GM19193 (cell line): ENCODE data around the gene CSAD.

ENCODE experiments used
- POLR2A ChIP-seq: IDR thresholded peaks from 4 replicates; pipeline ENCODE4 v1.6.1; 2011; ENCODE audit not compliant: insufficient read depth, insufficient read length; ENCODE audit errors: extremely low read depth

Gene CSAD

DNA sequence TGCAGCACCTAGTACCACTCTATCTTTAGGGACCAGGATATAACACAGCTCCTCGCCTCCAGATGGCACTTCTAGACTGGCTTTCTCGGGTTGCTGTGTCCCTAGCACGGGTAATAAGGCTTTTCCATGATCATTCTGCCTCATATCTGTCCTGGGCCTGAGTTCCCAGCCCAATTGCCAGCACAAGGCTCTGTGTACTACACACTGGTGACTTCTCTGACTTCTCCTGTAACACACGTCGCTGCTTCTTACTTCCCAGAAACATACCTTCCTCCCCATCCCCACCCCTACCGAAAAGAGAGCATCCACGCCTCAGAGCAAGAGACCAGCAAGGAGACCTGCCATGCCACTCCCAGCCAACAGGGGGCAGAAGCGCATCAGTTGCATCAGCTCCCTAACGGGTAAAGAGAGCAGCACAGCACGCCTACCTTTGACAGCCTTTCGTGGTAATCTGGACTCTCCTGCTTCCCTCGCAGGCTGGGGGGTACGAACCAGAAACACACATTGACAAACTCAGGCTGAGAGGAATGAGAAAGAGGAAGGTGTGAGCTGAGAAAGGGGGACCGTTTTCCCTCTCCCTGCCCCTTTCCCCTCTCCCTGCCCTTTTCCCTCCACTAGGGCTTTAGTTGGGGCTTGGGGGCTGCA is 21.4 kb downstream of the CSAD start:
- TF ChIP-seq POLR2A = no peak

DNA sequence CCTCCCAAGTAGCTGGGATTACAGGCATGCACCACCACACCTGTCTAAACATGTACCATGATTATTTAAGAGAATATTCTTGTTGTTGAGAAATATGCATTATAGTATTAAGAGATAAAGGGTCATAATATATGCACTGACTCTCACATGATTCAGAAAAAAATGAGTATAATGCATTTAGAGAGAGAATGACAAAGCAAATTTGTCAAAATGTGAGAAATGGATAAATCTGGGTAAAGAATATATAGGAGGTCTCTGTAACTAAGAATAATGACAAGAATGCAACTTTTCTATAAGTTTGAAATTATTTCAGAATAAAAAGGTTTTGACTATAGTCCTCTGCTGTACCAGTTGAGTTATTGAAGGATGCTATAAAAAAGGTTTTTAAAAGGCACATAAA is 28.3 kb downstream of the CSAD start:
- no peak for TF ChIP-seq POLR2A

DNA sequence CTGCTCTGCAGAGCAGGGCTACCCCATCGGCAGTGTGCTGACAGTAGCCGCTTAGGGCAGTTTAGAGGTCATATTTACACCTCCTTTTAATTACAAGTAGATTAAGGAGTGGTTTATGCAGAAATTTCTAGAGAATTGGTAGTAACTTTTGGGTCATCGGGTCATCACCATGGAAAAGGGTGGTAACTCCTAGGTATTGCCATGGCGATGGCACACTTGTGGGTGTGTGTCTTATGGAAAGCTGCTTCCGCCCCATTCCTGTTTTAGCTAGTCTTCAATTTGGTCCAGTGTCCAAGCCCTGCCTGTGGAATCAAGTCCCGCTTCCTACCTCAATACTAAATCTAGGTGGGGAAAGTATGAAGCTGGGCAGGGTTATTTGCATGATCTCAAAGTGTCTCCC is 29.7 kb downstream of the CSAD start:
- no peak for TF ChIP-seq POLR2A

DNA sequence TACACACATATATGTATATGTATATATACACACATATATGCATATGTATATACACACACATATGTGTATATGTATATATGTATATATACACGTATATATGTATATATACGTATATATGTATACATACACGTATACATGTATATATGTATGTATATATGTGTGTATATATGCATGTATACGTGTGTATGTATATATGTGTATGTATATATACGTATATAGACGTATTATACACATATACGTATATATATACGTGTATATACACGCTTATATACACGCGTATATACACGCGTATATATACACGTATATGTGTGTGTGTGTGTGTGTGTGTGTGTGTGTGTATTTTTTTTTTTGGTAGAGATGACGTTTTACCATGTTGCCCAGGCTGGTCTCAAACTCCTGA is 33.1 kb downstream of the CSAD start:
- TF ChIP-seq POLR2A = no peak

DNA sequence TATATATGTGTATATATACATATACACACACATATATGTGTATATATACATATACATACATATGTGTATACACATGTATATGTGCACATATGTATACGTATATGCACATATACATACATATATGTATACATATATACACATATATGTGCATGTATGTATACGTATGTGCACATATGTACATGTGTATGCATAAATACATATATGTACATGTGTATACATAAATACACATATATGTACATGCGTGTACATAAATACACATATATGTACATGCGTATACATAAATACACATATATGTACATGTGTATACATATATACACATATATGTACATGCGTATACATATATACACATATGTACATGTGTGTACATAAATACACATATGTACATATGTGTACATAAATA is 33.5 kb downstream of the CSAD start:
- TF ChIP-seq POLR2A = no peak

DNA sequence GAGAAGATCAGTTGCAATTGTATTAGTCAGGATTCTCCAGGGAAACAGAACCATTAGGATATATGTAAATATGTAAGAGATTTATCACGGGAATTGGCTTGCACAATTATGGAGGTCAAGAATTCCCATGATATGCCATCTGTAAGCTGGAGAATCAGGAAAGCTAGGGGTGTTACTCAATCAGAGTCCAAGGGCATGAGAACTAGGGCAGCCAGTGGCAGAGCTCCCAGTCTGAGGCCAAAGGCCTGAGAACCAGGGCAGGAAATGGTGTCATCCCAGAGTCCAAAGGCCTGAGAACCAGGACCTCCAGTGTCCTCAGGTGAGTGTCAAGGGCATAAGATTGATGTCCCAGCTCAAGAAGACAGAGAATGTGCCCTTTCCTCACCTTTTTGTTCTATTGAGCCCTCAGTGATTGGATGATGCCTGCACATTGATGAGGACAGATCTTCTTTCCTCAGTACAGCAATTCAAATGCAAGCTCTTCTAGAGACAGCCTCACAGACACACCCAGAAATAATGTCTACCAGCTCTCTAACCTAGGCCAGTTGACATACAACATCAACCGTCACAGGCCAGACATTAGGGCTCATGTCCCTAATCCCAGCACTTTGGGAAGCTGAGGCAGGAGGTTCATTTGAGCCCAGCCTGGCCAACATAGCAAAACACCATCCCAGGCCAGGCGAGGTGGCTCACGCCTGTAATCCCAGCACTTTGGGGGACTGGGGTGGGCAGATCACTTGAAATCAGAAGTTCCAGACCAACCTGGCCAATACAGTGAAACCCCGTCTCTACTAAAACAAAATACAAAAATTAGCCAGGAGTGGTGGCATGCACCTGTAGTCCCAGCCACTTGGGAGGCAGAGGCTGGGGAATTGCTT is 35.1 kb downstream of the CSAD start:
- no peak for TF ChIP-seq POLR2A

DNA sequence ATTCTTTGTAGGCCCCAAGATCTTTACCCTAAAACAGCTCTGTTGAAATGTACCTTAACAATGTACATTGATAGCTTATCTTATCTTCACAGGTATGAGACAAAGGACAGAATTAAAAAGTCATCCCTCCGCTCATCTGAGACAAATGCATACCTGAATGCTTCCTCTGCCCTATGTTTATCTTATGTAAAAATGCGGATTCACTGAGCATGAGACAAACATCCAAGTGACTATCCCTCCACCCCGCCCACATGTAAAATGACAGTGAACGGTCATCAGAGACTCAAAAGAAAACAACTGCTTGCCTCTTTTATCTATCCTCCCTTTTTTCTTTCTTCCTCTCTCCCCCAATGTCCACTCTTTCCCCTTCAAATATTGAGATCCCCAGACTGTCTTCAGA is 37.4 kb downstream of the CSAD start:
- no peak for TF ChIP-seq POLR2A

DNA sequence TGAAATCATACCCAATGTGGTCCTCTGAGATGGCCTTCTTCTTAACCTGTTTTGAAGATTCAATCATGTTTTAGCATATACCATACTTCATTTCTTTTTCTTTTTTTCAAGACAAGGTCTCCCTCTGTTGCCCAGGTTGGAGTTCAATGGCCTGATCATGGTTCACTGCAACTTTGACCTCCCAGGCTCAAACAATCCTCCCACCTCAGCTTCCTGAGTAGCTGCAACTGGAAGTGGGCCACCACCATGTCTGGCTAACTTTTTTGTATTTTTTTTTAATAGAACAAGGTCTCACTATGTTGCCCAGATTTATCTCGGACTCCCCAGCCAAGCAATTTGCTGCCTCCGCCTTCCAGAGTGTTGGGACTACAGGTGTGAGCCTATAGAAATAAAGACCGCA is 47.0 kb downstream of the CSAD start:
- no peak for TF ChIP-seq POLR2A

DNA sequence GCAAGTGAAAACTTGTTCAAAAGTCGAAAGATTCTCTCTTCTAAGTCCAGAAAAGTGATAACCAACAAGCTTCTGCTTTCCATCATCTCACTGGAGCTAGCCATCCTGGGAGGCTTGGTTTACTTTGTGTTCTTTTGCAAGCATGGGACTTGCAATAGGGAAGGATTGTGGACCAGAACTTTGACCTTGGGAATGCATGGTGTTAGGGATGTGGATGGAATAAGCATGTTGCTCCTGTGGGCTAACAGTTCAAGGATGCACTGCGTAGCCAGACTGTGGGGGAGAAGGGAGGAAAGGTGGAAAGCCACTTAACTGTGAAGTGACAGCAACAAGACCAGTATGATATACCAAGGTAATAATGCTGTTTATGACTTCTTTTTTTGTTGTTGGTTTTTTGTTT is 48.9 kb downstream of the CSAD start:
- no peak for TF ChIP-seq POLR2A

DNA sequence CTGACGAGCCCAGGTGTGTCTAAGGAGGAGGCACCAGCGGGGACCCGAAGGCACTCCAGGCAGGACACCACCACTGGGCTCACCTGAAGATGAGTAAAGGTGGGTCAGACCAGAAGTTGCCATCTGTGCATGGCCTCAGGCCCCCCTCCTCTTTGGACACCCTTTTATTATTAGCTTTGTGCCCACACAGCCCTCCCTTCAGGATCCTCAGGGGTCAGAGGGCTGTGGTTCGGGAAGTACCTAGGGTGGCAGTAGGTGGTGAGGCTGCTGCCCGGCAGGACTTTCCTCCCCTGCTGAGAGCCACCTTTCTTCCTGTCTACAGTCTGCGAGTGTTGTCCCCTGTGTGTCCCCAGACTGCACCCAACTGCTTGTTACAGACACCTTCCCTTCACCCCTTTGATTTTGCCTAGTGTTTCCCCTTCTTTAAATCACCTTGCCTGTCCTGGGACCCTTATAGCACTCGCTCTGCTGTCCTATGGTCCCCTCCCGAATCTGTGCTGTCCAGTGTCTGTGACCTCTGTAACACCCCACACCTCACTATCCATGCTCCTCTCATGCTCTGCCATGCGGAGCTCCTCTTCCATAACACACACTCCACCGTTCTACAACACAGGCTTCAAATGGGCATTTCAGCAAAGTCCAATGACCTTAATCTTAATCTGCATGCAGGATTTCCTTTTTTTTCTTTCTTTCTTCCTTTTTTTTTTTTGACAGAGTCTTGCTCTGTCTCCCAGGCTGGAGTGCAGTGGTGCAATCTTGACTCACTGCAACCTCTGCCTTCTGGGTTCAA is 51.8 kb downstream of the CSAD start:
- no peak for TF ChIP-seq POLR2A

DNA sequence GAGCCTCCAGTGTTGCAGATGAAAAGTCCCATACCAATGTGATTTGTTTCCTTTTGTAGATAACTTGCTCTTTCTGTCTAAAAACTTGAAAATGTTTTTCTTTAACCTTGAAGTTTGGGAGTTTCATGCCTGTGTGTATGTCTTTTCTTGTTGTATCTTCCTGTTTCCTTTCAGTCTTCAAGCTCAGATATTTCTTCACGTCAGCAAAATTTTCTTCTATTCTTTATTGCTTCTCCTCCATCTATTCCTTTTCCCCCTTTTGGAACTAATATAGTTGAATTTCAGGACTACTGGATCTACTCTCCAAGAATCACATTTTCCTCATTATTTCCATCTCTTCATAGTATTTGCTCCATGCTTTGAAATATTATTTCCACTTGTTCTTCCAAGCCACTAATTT is 53.6 kb downstream of the CSAD start:
- TF ChIP-seq POLR2A = no peak

DNA sequence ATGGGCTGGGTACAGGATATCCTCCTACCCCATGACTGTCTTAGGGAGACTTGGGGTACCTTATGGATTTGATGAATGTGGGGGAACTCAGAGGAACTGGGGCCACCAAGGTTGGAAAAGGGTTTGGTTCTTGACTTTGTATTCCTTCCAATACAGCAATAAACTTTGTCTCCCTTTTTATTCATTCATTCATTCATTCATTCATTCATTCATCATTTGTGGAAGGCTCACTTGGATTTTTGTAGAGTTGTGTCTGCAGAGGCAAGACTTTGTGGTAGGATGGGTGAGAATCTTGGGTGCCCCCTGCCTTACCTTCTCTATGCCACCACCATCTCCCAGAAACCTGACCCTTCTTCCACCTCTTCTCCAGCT is 56.4 kb downstream of the CSAD start:
- TF ChIP-seq POLR2A = no peak

DNA sequence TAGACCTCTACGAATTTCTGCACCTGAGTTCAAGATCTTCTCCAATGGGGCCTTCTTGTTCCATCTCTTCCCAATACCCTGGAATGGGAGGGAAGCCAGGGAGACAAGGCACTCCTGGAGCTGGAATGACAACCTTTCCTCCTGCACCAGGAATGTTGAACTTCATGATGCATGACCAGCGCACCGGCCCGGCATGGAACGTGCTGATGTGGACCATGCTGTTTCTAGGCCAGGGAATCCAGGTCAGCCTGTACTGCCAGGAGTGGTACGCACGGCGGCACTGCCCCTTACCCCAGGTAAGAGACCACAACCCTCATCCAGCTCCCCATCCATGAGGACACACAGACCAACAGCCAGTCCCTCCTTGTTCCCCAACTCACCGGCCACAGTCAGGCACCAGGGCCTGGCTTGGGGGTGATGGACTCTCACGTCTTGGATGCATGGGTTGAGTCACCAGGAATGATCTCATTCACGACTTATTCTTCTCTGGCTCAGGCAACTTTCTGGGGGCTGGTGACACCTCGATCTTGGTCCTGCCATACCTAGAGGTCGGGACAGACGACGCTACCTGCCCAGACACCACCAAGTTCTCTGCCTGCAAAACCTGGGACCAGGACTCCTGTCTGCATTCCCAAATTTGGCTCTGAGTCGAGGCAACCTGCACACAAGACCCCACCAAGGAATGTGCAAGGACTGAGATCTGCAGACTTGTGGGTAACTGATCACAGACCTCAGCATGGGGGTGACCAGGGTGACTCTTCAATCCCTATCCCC is 57.0 kb downstream of the CSAD start:
- no peak for TF ChIP-seq POLR2A

DNA sequence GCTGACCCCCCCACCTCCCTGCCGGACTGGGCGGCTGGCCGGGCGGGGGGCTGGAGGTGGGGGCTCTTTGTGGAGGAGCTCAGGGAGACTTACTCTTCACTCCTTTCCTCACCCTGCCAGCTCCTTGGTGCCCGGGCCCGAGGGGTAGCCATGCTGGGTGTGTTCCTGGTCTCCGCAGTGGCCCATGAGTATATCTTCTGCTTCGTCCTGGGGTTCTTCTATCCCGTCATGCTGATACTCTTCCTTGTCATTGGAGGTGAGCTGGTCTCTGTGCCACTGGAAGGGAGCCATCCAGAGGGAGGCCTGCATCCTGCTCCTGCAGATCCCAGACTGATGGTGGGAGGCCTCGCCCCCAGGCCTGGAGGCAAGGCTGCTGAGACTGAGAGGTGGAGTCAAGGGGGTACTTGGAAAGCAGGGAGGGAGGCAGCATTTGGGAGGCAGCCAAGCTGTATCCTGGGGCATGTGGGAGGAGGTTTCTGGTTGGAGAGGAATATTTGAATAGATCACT is 57.7 kb downstream of the CSAD start:
- no peak for TF ChIP-seq POLR2A

DNA sequence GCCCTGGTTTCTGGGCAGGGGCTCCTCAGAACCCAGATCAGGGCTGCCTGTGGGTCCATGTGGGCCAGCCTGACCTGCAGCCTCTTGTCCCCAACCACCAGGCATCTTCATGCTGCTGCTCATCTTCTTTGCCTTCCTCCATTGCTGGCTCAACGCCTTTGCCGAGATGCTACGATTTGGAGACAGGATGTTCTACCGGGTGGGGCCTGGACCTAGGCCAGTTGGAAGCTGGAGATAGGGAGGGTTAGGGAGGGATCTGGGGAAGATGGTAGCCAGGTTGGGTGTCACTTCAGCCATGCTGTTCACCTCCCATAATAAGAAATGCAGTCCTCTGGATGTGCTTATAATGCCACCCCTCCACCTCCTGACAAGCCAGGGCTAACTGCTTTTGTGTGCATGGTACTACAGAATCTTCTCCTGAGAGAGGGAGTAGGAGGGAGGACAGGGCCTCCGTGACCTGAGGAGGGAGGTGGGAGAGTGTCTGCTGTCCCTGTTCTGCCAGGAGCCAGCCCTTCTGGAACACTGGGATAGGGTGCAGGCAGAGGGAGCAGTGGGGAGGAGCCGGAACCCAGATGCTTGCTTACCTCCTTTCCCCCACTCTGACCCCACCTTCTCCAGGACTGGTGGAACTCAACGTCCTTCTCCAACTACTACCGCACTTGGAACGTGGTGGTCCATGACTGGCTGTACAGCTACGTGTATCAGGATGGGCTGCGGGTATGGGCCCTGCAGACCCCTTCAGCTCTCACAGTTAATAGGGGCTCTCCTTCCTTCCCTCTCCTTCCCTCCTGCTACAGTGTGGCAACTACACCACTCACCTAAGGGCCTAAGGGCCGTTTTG is 59.8 kb downstream of the CSAD start:
- TF ChIP-seq POLR2A = no peak
